GM23338 (cell line): Measurements from ENCODE around the gene VAPB. TPM values are rescaled to one million over a fixed set of nuclear protein-coding genes. Genes with fewer than 3 reads are reported as not detected.

ENCODE experiments used
- ATAC-seq: fragments of 200-7000 bp; cut with Tn5 transposase; 3 replicates; pipeline ENCODE4 v1.9.1; 2020
- DNase-seq: peaks from one replicate; pipeline ENCODE4 v3.0.0-alpha.2; 2015; ENCODE audit warnings: low spot score
- H2AFZ ChIP-seq: fragments of 200-600 bp; sonication (generic); 2 replicates; pipeline ENCODE4 v1.8.0; 2016; ENCODE audit warnings: antibody characterized with exemption, mild to moderate bottlenecking, moderate library complexity
- H3F3A ChIP-seq: fragments of 200-600 bp; sonication (generic); replicated peaks from 2 replicates; pipeline ENCODE4 v1.8.0; 2017; ENCODE audit warnings: antibody characterized with exemption, mixed run types, low read depth
- H3K27ac ChIP-seq: fragments of 200-600 bp; sonication (generic); 2 replicates; pipeline ENCODE4 v1.6.1; 2016; ENCODE audit warnings: low read depth
- H3K27me3 ChIP-seq: fragments of 200-600 bp; sonication (generic); 2 replicates; pipeline ENCODE4 v1.8.0; 2016; ENCODE audit warnings: mild to moderate bottlenecking, mixed run types, moderate library complexity; ENCODE audit not compliant: insufficient read depth
- H3K36me3 ChIP-seq: fragments of 200-600 bp; sonication (generic); 2 replicates; pipeline ENCODE4 v1.8.0; 2016; ENCODE audit warnings: mild to moderate bottlenecking; ENCODE audit not compliant: insufficient read depth
- H3K4me1 ChIP-seq: fragments of 200-600 bp; sonication (generic); 2 replicates; pipeline ENCODE4 v1.8.0; 2016; ENCODE audit warnings: mild to moderate bottlenecking, moderate library complexity; ENCODE audit not compliant: insufficient read depth
- H3K4me2 ChIP-seq: fragments of 200-600 bp; sonication (generic); 2 replicates; pipeline ENCODE4 v1.7.1; 2017; ENCODE audit warnings: mixed run types
- H3K4me3 ChIP-seq: fragments of 200-600 bp; sonication (generic); 2 replicates; pipeline ENCODE4 v1.6.1; 2016; ENCODE audit warnings: mixed run types
- H3K79me2 ChIP-seq: fragments of 200-600 bp; sonication (generic); replicated peaks from 2 replicates; pipeline ENCODE4 v1.8.0; 2017; ENCODE audit warnings: mild to moderate bottlenecking; ENCODE audit not compliant: insufficient read depth
- H3K9me2 ChIP-seq: fragments of 200-600 bp; sonication (generic); 2 replicates; pipeline ENCODE4 v1.8.0; 2017; ENCODE audit not compliant: insufficient read depth
- H4K20me1 ChIP-seq: fragments of 200-600 bp; sonication (generic); replicated peaks from 2 replicates; pipeline ENCODE4 v1.8.0; 2017; ENCODE audit warnings: mild to moderate bottlenecking; ENCODE audit not compliant: insufficient read depth
- H3K27ac Mint-ChIP-seq: 2 replicates; pipeline ENCODE4 v1.8.0; 2020; ENCODE audit warnings: inconsistent platforms, mild to moderate bottlenecking, moderate library complexity, mixed read lengths
- H3K27me3 Mint-ChIP-seq: 3 replicates; pipeline ENCODE4 v1.8.0; 2022; ENCODE audit warnings: low read depth, mild to moderate bottlenecking, moderate library complexity, mixed read lengths, inconsistent platforms; ENCODE audit not compliant: insufficient read depth, poor library complexity
- H3K36me3 Mint-ChIP-seq: 3 replicates; pipeline ENCODE4 v1.8.0; 2021; ENCODE audit warnings: low read depth, mild to moderate bottlenecking, inconsistent platforms, moderate library complexity, mixed read lengths
- H3K4me1 Mint-ChIP-seq: 3 replicates; pipeline ENCODE4 v1.8.0; 2020; ENCODE audit warnings: mild to moderate bottlenecking, inconsistent platforms, mixed read lengths
- H3K4me3 Mint-ChIP-seq: 3 replicates; pipeline ENCODE4 v1.8.0; 2021; ENCODE audit warnings: moderate library complexity, mild to moderate bottlenecking, inconsistent platforms, mixed read lengths
- H3K9me3 Mint-ChIP-seq: 3 replicates; pipeline ENCODE4 v1.8.0; 2020; ENCODE audit warnings: moderate library complexity, mild to moderate bottlenecking, inconsistent platforms, mixed read lengths
- CREB1 ChIP-seq: fragments of 250-450 bp; sonication (Bioruptor Pico); IDR thresholded peaks from 2 replicates; pipeline ENCODE4 v1.5.0; 2020; ENCODE audit warnings: low read depth, mild to moderate bottlenecking, moderate library complexity
- CTCF ChIP-seq, 2 experiments: fragments of 200-600 bp in 1 of 2; sonication (generic) in 1 of 2; conservative IDR thresholded peaks; 2 replicates each; pipeline versions ENCODE4 v1.5.1 to v1.6.1; 2016 to 2017; ENCODE audit warnings: antibody characterized with exemption in 2 of 2, low read depth in 2 of 2, mild to moderate bottlenecking in 2 of 2, moderate library complexity in 1 of 2
- ETS1 ChIP-seq: IDR thresholded peaks from 2 replicates; pipeline ENCODE4 v1.6.1; 2016; ENCODE audit warnings: antibody characterized with exemption
- EZH2 ChIP-seq: fragments of 200-600 bp; sonication (generic); IDR thresholded peaks from one replicate; pipeline ENCODE4 v1.8.0; 2017; ENCODE audit warnings: antibody characterized with exemption, mild to moderate bottlenecking, low read depth; ENCODE audit not compliant: unreplicated experiment
- NANOG ChIP-seq: IDR thresholded peaks from 2 replicates; pipeline ENCODE4 v1.6.1; 2016; ENCODE audit warnings: antibody characterized with exemption, borderline replicate concordance
- ZNF462 ChIP-seq: fragments of 250-450 bp; sonication (Bioruptor Pico); IDR thresholded peaks from 2 replicates; pipeline ENCODE4 v1.5.0; 2020; ENCODE audit warnings: mild to moderate bottlenecking, moderate library complexity
- polyA plus RNA-seq: library from polyadenylated mRNA; unstranded; fragments of >200 nt; fragmentation: Nextera tagmentation; extraction: Ambion mirVana; gene quantifications from 2 replicates; pipeline ENCODE4 v1.2.1, GENCODE V29; 2016
- total RNA-seq: library from RNA; depleted of rRNA; stranded (reverse); fragments of >200 nt; shearing (Covaris generic); gene quantifications from 2 replicates; pipeline ENCODE4 v1.2.3, GENCODE V29; 2014

VAPB gene
- total and polyA plus RNA-seq, 2 experiments from 2014 or later = 18.8 to 22.9 TPM

- no peak for TF ChIP-seq ZNF462 (CRISPR knock-in tag)
These were observed 94.0 kb downstream of the VAPB start (continued) for GRCh38 chr20:58483051-58483450.

- H3K27ac ChIP-seq = no peak overlapping the region
- no peak overlapping the region for H3K27ac Mint-ChIP-seq
- H3F3A ChIP-seq = no peaks in the 10 kb centered on the region
- peaks cover 7% of the 10 kb centered on the region; the same call in 1 of the 2 replicates for H3K4me1 ChIP-seq
- no peaks in the 10 kb centered on the region for H3K79me2 ChIP-seq
- H3K4me1 Mint-ChIP-seq = peaks cover 4% of the 10 kb centered on the region; the same call in 2 of the 3 replicates
- no peak for DNase-seq
- peaks cover 7% of the 10 kb centered on the region; the same call in 1 of the 2 replicates for H3K9me2 ChIP-seq
- H3K27me3 ChIP-seq = no peaks in the 10 kb centered on the region
- H2AFZ ChIP-seq = no peak overlapping the region
- H3K4me2 ChIP-seq = no peak overlapping the region
- no peak overlapping the region for H3K4me3 Mint-ChIP-seq
- peaks cover 38% of the 10 kb centered on the region for H3K9me3 Mint-ChIP-seq
- H3K36me3 Mint-ChIP-seq = peaks cover 21% of the 10 kb centered on the region
- H3K4me3 ChIP-seq = no peak overlapping the region
- no peak for ATAC-seq
- H3K27me3 Mint-ChIP-seq = no peaks in the 10 kb centered on the region
- peaks cover 4% of the 10 kb centered on the region; the same call in 1 of the 2 replicates for H3K36me3 ChIP-seq
- H4K20me1 ChIP-seq = no peaks in the 10 kb centered on the region
- TF ChIP-seq CREB1 (CRISPR knock-in tag) (no peak), ETS1 (no peak), ZNF462 (CRISPR knock-in tag) (no peak), EZH2 (no peak), CTCF (conservative IDR thresholded peaks at IDR 0.05; ENCODE audit: low read depth in 2 of 2) (no peak), NANOG (no peak)
These were observed 94.4 kb downstream of the VAPB start for GRCh38 chr20:58483470-58483869.
